ENCODE measurements around the gene ALAS1.

DNA sequence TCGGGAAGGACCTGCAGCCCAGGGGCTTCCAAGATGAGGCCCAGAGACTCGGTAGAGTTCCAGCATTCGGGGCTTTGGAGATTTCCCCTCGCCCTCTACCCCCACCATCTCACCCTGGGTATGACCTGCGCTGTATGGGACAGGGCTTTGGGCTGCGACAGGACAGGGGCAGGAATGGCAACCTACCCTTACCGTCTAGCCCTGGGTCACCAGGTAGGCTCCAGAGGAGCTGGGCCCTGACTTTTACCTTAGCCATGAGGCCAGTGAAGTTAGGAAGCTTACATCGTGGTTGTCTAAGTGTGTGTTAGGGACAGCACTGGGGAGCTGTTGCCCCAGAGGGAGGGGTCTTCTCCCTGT is 48.3 kb downstream of the ALAS1 start:
- TF ChIP-seq, protein P1, sequence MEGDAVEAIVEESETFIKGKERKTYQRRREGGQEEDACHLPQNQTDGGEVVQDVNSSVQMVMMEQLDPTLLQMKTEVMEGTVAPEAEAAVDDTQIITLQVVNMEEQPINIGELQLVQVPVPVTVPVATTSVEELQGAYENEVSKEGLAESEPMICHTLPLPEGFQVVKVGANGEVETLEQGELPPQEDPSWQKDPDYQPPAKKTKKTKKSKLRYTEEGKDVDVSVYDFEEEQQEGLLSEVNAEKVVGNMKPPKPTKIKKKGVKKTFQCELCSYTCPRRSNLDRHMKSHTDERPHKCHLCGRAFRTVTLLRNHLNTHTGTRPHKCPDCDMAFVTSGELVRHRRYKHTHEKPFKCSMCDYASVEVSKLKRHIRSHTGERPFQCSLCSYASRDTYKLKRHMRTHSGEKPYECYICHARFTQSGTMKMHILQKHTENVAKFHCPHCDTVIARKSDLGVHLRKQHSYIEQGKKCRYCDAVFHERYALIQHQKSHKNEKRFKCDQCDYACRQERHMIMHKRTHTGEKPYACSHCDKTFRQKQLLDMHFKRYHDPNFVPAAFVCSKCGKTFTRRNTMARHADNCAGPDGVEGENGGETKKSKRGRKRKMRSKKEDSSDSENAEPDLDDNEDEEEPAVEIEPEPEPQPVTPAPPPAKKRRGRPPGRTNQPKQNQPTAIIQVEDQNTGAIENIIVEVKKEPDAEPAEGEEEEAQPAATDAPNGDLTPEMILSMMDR (IDR thresholded peaks at IDR 0.05), result no peak
- TF ChIP-seq POLR2A (IDR thresholded peaks at IDR 0.05) (no peak), EP300 (IDR thresholded peaks at IDR 0.05) (no peak)

All from ovary (tissue), 3 donors.